Testis (tissue), 2 donors: ENCODE measurements around the gene SPATA33.

Experiments
- POLR2A ChIP-seq: fragments of 450-650 bp; IDR thresholded peaks from one replicate; pipeline ENCODE4 v1.6.1; 2017; ENCODE audit warnings: antibody characterized with exemption, mild to moderate bottlenecking, moderate library complexity
- TF ChIP-seq, protein P1 (sequence below), 3 experiments: fragments of 450-650 bp in 2 of 3; fragments of 200-600 bp in 1 of 3; sonication (generic) in 1 of 3; IDR thresholded peaks; one replicate each; pipeline ENCODE4 v1.5.1; 2016 to 2019; ENCODE audit warnings: antibody characterized with exemption in 3 of 3, mild to moderate bottlenecking in 2 of 3, moderate library complexity in 1 of 3

GRCh38 chr16:89667633-89668032 lies 10.0 kb downstream of the SPATA33 start:
- TF ChIP-seq, protein P1, sequence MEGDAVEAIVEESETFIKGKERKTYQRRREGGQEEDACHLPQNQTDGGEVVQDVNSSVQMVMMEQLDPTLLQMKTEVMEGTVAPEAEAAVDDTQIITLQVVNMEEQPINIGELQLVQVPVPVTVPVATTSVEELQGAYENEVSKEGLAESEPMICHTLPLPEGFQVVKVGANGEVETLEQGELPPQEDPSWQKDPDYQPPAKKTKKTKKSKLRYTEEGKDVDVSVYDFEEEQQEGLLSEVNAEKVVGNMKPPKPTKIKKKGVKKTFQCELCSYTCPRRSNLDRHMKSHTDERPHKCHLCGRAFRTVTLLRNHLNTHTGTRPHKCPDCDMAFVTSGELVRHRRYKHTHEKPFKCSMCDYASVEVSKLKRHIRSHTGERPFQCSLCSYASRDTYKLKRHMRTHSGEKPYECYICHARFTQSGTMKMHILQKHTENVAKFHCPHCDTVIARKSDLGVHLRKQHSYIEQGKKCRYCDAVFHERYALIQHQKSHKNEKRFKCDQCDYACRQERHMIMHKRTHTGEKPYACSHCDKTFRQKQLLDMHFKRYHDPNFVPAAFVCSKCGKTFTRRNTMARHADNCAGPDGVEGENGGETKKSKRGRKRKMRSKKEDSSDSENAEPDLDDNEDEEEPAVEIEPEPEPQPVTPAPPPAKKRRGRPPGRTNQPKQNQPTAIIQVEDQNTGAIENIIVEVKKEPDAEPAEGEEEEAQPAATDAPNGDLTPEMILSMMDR (IDR thresholded peaks at IDR 0.05) = no peak
- no peak for TF ChIP-seq POLR2A
